GM18858 (cell line): ENCODE data around the gene KRT6B.
"Not testable (repeated sequence)": the region's sequence is repeated elsewhere in the genome, so short reads cannot be mapped to it uniquely, and the experiment has no call there.

Experiments
- ATAC-seq: cut with Tn5 transposase; IDR thresholded peaks from one replicate; pipeline ENCODE4 v1.9.1; 2021; ENCODE audit not compliant: unreplicated experiment

KRT6B gene

GRCh38 chr12:52452101-52452500 is at the start of gene KRT6B:
Gene KRT6B, minus strand, starts transcription at chr12:52452146. Its CDS starts 68 bp downstream, at chr12:52452078.
- ATAC-seq: no peak

DNA sequence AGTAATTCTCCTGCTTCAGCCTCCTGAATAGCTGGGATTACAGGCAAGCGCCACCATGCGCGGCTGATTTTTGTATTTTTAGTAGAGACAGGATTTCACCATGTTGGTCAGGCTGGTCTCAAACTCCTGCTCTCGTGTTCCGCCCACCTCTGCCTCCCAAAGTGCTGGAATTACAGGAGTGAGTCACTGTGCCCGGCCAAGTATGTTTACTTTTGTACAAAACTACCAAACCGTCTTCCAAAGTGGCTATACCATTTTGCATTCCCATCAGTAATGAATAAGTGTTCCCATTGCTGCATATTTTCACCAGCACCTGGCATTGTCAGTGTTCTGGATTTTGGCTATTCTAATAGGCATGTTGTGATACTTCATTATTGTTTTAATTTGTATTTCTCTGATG is 49.5 kb upstream of the KRT6B start:
- ATAC-seq: no peak

DNA sequence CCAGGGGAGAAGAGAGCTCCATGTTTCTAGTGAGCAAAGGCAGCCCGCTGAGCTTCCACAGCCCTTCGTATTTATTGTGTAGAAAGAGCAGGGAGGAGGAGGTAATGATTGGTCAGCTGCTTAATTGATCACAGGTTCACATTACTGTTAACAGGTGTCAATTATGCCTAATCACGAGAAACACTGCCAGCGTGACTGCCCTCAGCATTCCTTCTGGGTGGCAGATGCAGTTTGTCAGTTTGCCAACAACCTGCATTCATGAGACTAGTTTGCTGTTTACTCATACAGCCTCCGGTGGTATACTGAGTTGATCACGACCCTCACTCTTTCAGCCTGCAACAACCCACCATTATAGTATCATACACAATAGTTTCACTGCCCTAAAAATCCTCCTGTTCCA is 48.6 kb upstream of the KRT6B start:
- not testable (repeated sequence) for ATAC-seq

- no peak for ATAC-seq
Measured at GRCh38 chr12:52499806-52500560, 48.0 kb upstream of the KRT6B start.

DNA sequence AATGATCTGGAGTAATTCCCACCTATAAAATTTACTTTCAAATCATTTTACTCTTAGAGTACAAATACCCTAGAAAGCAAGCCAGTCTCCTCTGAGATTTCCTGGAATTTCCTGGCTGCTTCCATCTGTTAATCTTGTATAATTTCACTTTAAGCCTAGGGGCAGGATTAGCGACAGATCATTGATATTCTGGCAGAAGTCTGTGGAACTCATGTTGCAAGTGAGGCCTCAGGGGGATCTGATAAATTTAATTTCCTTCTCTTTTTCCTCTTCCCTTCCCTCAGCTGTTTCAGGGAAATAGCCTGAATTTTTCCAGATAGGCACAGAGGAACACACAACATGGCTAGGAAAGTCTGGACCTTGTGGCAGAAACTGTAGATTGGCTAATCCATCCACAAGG is 47.0 kb upstream of the KRT6B start:
- no peak for ATAC-seq

GRCh38 chr12:52497975-52498374 is 46.0 kb upstream of the KRT6B start:
- no peak for ATAC-seq

DNA sequence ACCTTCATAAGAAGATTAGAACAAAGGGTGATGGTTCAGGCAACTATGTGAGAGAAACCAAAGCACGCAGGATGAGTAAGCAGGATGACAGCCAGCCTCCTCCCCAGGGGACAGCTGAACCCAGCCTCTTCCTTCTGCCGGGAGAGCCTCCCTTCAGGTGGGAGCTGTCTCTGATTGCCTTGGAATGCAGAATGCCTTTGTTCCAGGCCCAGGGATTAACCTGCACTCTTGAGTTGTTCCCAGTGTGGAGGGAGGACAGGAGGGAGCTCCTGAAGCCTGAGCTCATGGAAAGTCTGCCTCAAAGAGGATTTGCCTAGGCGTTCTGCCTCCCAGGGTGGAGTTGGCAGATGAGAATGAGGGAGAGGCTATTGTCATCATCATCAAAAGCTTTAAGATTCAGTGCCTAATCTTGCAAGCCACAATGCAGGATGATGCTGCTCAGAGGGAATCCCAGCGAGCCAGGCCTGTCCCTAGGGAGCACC is 44.7 kb upstream of the KRT6B start:
- ATAC-seq: no peak

- ATAC-seq: no peak
Measured at GRCh38 chr12:52496054-52496453, 44.1 kb upstream of the KRT6B start.

DNA sequence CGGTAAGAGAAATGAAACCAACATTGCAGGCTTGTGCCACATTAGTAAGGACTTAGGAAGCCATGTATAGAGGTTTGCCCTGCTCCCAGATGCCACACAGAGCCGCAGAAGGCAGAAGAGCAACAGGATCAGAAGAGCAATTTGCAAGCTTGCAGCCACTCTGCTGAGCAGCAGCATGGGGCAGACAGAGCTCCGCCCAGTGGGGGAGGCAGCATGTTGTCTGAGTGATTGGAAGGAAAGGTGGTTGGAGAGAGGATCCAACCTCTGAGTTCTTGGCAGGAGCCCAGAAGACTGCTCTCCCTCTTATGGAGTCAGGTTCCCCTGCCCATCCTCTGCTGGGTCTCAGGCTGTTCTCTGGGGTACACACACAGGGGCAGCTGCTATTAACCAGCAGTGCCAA is 43.4 kb upstream of the KRT6B start:
- ATAC-seq: no peak

DNA sequence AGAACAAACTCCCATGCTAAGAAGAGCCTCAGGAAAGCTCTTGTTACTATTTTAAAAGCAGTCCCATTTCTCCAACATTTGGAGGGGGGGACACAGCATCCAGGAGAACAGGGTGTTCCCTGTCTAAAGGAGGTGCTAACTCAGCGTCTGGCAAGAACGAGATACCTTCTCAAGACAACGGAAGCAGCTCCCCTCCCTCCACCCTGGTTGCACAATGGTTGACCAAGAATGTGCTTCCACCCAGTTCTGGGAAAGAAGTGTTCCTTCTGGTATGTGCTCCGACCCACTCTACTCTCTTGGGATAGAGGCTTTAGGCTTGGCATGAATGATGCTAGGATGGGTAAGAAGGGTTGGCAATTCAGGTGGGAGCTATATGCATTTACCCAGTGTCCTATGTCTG is 42.6 kb upstream of the KRT6B start:
- no peak for ATAC-seq

GRCh38 chr12:52494100-52494499 is 42.2 kb upstream of the KRT6B start:
- ATAC-seq: no peak

DNA sequence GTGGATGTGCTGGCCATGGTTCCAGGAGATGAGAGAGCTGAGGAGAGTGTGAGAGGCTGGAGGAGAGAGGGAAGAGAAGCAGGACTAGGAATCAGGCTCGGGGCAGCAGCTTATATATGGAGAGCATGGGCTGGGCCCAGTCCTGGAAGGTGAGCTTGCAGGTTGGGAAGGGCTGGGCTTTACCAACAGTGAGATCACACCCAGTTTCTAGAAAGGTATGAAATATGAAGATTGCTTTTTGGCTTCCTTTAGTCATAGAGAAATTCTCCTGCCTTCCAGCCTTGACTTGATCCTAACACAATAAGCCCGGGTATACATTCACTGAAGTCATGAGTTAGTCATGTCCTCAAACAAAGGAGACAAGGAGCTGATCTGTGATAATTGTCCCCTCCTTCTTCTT is 41.2 kb upstream of the KRT6B start, which contains the start of gene KRT6A:
Gene KRT6A, minus strand, starts transcription at position 86 of the 400 bp plus-strand sequence. Its CDS starts 69 bp downstream, at position 17.
- no peak for ATAC-seq

- ATAC-seq: not testable (repeated sequence)
Measured at GRCh38 chr12:52492405-52492804, 40.5 kb upstream of the KRT6B start.

DNA sequence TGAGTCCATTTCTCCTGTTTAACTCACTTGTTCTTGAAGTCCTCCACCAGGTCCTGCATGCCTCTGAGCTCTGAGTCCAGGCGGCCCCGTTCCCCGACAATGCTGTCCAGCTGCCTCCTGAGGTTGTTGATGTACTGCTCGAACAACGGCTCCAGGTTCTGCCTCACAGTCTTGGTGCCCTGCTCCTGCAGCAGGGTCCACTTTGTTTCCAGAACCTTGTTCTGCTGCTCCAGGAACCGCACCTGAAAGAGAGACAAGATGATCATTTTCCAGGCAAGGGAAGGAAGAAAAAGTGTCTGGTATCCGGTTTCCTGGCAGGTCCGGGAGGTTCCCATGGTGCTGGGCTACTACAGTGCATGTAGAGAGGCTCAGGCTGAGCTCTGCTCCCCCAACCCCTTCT is 39.5 kb upstream of the KRT6B start:
- ATAC-seq: not testable (repeated sequence)

DNA sequence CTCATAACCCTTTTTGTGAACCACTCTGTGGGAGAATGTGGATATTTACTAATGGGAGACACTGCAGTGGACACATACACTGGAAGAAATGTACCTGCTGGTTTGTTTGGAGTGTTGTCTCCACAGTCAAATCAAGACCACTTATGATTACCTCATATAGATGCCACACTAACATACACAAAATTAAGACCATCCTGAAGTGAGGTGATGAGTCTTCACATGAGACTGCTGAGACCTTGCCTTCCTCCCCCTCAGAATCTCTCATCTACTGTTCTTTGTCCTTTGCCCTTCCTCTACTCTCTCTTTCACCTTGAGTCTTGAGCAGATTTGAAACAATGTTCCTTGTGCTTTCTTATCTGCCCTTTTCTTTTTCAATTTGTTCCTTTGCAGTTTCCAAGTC is 36.8 kb upstream of the KRT6B start:
- ATAC-seq: no peak

GRCh38 chr12:52487744-52488443 is 35.9 kb upstream of the KRT6B start:
- not testable (repeated sequence) for ATAC-seq

- ATAC-seq: no peak
Measured at GRCh38 chr12:52487211-52487610, 35.3 kb upstream of the KRT6B start.

DNA sequence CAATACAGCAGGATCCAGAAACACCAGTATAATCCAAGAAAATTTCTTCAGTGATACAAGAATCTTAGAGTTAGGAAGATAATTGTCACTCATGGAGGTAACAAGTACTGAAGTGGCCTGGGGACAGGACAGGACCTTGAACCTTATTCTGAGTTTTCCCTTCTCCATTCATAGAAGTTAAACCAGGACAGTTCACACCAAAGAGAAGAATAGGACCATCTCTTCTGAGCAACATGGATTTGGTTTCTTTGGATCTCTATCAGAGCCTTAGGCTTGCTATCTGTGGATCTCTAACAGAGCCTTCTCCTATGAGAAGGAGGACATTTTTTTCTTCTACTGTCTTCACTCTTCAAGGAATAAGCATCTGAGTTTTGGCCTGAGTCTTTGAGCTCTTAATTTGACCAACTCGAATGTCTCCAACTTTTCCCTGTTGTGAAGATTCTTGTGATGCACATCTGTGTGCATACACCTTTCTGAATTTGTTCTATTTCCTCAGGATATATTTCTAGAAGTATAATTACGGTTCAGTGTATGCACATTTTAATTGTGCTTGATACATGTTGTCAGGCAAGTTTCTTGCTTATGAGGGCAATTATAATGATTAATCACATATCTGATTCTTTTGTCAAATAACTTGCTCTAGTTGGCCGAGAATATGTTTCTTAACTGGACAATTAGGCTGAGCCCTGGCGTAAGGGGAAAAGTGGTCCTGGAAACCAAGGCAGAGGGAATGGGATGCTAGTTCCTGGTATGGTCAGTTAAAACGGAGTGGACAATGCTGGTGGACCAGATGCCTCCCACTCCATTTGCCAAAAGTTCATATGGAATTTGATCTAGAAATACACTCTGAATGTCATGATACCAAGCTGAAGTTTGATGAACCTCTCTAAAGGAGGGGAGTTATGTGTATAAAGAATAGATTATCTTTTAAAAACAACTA is 34.5 kb upstream of the KRT6B start:
- ATAC-seq: no peak

DNA sequence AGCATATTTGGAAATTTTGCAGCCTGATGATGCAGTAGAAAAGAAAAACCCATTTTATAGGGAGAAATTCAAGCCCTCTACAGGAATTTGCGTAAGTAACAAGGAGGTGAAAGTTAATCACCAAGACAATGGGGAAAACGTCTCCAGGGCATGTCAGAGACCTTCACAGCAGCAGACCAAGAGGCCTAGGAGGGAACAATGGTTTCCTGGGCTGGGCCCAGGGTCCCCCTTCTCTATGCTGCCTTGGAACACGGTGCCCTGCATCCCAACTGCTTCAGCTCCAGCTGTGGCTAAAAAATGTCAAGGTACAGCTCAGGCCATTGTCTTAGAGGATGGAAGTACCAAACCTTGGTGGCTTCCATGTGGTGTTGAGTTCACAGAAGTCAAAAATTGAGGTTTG is 28.1 kb upstream of the KRT6B start:
- no peak for ATAC-seq

GRCh38 chr12:52477651-52478050 is 25.7 kb upstream of the KRT6B start:
- no peak for ATAC-seq

DNA sequence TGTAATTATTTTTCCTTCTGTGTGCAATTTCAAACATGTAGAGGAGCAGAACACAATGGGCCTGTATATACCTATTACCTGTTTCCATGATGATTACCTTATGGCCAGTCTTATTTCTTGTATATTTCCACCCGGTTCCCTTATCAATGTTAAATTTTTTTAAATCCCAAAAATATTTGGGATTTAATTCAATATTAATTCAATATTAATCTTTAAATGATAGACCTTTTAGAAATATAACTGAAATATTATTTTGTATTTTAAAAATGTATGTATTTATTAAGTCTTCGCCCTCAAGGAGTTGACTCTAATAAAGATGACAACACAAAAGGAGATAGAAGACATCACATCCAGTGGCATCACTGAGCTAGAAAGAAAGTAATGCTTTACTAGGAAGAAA is 22.3 kb upstream of the KRT6B start:
- no peak for ATAC-seq
